HCEC 1CT (cell line): Measurements from ENCODE around the gene LHX4.

Source experiments
- DNase-seq: peaks from one replicate; pipeline ENCODE4 v3.0.0-alpha.2; 2017

Gene LHX4

GRCh38 chr1:180229483-180230415, at the start of gene LHX4:
TSS of gene LHX4 (plus strand) at chr1:180230264. CDS start at chr1:180230530, 266 bp downstream.
- peak; percentile 15 for DNase-seq

DNA sequence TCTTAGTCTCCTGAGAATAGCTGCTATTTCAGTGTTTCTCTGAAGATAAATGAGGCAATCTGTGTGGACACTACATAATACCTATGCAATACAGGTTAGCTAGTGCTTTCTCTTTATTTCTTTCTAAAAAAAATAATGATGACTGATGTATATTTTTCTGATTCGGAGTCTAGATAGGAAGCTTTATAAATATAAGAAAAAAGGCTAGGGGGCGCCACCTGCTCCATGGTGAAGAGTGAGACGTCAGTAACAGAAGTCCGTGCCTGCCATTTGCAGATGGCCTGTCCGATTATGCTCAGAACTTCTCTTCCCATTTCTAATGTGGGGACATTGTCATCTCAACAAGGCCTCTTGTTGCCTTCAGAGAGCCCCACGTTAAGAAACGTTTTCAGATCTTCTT, 49.0 kb upstream of the LHX4 start:
- DNase-seq: no peak

- no peak for DNase-seq
Measured at GRCh38 chr1:180181996-180182642, 47.9 kb upstream of the LHX4 start.

GRCh38 chr1:180182643-180183311, 47.3 kb upstream of the LHX4 start:
- DNase-seq: no peak

GRCh38 chr1:180183426-180183825, 46.6 kb upstream of the LHX4 start:
- DNase-seq: no peak

DNA sequence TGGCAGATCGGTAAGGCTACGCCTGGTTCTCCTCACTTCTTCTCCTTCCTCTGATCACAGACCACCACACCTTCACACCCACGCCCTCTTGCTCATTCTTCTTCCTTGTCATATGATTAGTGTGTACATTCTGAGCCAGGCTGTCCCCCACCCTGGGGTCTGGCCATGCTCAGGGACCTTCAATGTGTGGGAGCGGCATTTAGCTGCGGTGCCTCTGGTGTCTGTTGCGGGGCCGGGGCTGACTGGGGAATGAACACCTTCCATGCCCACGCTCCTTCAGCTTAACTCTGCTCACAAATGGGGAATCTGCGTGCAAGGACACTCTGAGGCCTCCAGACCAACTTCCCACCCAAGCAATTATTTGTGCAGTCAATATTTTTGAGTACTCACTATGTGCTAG, 46.0 kb upstream of the LHX4 start:
- DNase-seq: no peak

GRCh38 chr1:180185281-180185680, 44.8 kb upstream of the LHX4 start:
- DNase-seq: no peak

DNA sequence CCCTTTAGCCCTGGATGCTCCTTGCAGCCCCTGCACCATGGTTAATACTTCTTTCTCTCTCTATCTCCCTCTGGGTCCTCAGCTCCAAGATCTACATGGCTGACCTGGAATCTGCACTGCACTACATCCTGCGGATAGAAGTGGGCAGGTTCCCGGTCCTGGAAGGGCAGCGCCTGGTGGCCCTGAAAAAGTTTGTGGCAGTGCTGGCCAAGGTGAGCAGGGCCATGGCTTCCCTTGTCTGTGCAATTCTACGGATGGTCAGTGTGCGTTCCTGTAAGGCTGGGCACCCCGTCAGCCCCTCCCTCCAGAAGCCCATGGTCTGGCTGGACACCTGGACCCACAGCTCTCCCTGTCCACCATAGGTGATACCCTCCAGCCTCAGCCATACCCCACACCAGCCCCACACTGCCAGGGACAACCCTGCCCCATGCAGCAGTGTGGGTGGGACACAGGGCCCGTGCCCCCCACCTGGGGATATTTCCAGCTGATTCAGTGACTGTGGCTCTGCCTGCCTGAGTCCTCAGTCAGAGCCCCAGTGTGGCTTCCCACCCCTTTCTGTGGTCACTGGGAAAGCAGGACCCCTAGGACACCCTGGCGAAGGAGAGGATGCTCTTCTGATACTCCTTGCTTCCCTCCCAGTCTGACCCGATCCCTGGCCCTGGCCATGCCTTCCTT, 44.0 kb upstream of the LHX4 start:
- no peak for DNase-seq

- no peak for DNase-seq
Measured at GRCh38 chr1:180186831-180187230, 43.2 kb upstream of the LHX4 start.

DNA sequence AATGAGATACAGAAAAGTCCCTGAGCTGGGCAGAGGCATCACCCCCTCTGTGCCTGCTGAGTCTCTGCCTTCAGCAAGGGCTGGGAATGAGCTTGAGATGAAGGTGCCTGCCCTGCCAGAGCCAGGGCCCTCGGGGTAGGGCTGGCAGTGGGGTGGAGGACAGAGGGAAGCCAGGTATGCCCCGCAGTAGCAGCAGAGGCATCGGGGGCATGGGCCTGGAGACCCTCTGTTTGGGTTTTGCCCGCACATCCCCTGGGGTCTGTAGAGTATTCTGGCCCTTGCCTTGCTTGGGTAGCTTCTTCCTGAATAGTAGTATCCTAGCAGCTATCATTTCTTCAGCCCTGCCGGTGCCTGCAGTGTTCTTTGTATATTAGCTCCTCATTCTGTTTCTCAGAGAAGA, 42.4 kb upstream of the LHX4 start:
- no peak for DNase-seq

GRCh38 chr1:180188091-180188506, 42.0 kb upstream of the LHX4 start:
- DNase-seq: peak; percentile 45

- no peak for DNase-seq
Measured at GRCh38 chr1:180188684-180189175, 41.3 kb upstream of the LHX4 start.

DNA sequence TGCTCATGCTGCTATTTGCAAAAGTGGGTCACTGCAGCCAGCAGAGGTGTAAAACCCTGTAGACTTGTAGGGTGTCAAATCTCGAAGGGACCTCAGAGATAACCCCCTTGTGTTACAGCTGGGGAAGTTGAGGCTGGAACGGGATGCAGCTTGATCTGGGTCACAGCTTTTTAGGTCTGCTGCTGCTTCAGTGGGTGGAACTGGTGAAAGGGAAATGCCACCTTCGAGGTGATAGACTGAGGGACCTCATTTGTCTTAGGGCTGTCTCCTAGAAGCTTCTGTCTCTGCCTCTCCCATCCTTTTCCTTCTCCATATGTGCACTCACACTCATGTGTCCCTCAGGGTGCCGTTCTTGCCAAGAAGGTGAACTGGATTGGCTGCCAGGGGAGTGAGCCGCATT, 40.0 kb upstream of the LHX4 start:
- DNase-seq: no peak

GRCh38 chr1:180192172-180192571, 37.9 kb upstream of the LHX4 start:
- no peak for DNase-seq

DNA sequence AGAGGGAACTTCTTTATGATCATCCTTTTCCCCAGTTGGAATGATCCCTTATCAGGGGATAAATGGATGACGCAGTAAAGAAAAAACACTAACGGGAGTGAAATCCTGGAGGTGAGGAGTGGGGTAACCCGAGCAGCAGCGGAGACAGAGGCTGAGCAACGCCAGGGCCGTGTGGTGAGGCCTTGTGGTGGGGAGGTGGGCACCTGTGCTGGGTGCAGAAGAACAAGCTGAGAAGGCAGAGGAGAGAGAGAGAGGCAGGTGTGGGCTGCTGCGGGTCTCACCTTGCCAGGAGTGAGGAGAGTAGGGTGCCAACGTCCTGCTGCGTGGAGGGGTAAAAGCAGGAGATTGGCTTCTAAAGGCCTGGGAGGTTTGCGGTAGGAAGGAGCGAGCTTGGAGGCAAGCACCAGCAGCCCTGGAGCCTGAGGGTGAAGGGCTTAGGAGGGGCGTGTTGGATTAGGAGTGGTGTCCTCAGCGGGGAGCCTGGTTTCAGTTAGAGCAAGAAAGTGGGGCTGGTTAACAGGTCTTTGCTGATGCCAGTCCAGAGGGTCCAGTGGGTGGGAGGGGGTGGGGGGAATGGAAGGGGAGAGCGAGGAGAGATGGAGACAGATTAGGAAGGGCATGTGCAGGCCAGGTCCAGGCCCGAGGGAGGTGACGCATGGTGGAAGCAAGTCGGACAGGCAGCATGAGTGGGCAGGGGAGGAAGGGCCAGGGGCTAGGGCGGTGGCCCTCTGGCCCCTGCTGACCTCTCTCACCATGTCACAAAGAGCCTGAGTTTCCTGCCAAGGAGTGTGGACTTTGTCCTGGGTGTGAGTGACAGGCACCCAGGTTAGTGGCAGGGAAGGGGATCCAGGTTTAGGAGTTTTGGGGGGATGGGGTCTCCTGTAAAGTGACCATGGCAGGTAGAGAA, 36.7 kb upstream of the LHX4 start:
- DNase-seq: no peak

- no peak for DNase-seq
Measured at GRCh38 chr1:180194048-180194425, 36.0 kb upstream of the LHX4 start.

DNA sequence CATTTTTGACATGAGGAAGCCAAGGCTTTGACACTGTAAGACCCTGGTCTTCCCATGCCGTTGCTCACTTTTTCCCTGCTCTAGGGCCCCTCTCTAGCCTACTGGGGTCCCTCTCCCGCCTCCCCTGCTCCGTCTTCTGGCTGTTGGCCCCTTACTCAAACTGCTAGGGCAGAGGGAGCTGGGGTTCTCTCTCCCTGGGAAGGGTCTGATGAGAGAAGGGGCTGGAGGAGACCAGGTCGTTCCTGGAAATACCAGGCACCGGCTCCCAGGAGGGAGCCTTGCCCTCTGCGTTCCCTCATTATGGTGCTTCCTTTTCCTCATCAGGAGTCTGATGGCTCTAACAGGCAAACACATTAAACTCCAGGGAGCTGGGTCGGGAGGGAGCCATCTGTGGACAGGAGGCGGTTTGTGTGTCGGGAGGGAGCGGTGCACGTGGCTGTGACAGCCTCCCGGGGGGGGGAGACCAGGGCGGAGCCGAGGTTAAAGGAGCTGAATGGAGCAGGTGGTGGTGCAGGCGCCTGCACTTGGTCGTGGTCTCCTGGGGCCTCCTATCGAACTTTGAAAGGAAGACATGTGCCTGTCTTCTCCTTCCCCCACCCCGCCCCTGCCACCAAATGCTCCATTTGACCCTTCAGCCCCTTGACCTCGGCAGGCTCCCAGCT, 35.4 kb upstream of the LHX4 start:
- DNase-seq: no peak

GRCh38 chr1:180195401-180195800, 34.7 kb upstream of the LHX4 start:
- DNase-seq: no peak

- DNase-seq: no peak
Measured at GRCh38 chr1:180195916-180196315, 34.1 kb upstream of the LHX4 start.

GRCh38 chr1:180196436-180197003, 33.5 kb upstream of the LHX4 start:
- DNase-seq: no peak

- no peak for DNase-seq
Measured at GRCh38 chr1:180197231-180197630, 32.8 kb upstream of the LHX4 start.
